PC-3 (cell line): ENCODE results near the gene F13A1. TPM values are rescaled to one million over a fixed set of nuclear protein-coding genes. Genes with fewer than 3 reads are reported as not detected.

ENCODE experiments used
- ATAC-seq: fragments of 200-7000 bp; cut with Tn5 transposase; 2 replicates; pipeline ENCODE4 v1.9.1; 2020; ENCODE audit warnings: mild to moderate bottlenecking, moderate library complexity
- BruUV-seq: library from RNA; stranded (reverse); fragments of 400-500 nt; replicated peaks from 2 replicates; lab custom pipeline; 2021; lab: Mats Ljungman, UMichigan
- CTCF ChIA-PET: fragments of 300-600 bp; sonication (Branson Sonifier 250); formaldehyde crosslinking; loops from one replicate; lab custom pipeline; 2022; ENCODE audit warnings: antibody characterized with exemption; lab: Charles Lee
- POLR2A ChIA-PET: fragments of 300-600 bp; sonication (Branson Sonifier 250); formaldehyde crosslinking; loops from one replicate; lab custom pipeline; 2022; ENCODE audit warnings: antibody characterized with exemption; ENCODE audit not compliant: unreplicated experiment; lab: Charles Lee
- DNase-seq: peaks from one replicate; pipeline ENCODE4 v3.0.0-alpha.2; 2015
- H2AFZ ChIP-seq: fragments of 300-600 bp; sonication (generic); 2 replicates; pipeline ENCODE4 v1.6.0; 2016; ENCODE audit warnings: antibody characterized with exemption, low read length
- H3F3A ChIP-seq: fragments of 300-600 bp; sonication (generic); one replicate; pipeline ENCODE4 v1.6.0; 2017; ENCODE audit warnings: antibody characterized with exemption, low read length, control low read depth, mild to moderate bottlenecking; ENCODE audit not compliant: unreplicated experiment
- H3K27ac ChIP-seq: fragments of 300-600 bp; sonication (generic); 2 replicates; pipeline ENCODE4 v1.5.1; 2016; ENCODE audit warnings: mild to moderate bottlenecking, low read length
- H3K27me3 ChIP-seq: fragments of 300-600 bp; sonication (generic); 2 replicates; pipeline ENCODE4 v1.6.1; 2016; ENCODE audit warnings: low read length, mixed read lengths
- H3K36me3 ChIP-seq: fragments of 300-600 bp; sonication (generic); 2 replicates; pipeline ENCODE4 v1.6.1; 2016; ENCODE audit warnings: low read depth, mixed run types, low read length, mixed read lengths
- H3K4me1 ChIP-seq: fragments of 300-600 bp; sonication (generic); 2 replicates; pipeline ENCODE4 v1.5.1; 2016; ENCODE audit warnings: low read length; ENCODE audit not compliant: insufficient read depth
- H3K4me2 ChIP-seq: fragments of 300-600 bp; sonication (generic); 2 replicates; pipeline ENCODE4 v1.6.0; 2016; ENCODE audit warnings: low read length
- H3K4me3 ChIP-seq: fragments of 300-600 bp; sonication (generic); 2 replicates; pipeline ENCODE4 v1.5.1; 2016; ENCODE audit warnings: mild to moderate bottlenecking, low read length, mixed read lengths
- H3K79me2 ChIP-seq: fragments of 300-600 bp; sonication (generic); 2 replicates; pipeline ENCODE4 v1.6.1; 2017; ENCODE audit warnings: low read length, mixed read lengths
- H3K9ac ChIP-seq: fragments of 300-600 bp; sonication (generic); 2 replicates; pipeline ENCODE4 v1.6.0; 2016; ENCODE audit warnings: mild to moderate bottlenecking, low read length
- H3K9me2 ChIP-seq: fragments of 300-600 bp; sonication (generic); replicated peaks from 2 replicates; pipeline ENCODE4 v1.6.1; 2016; ENCODE audit warnings: mixed run types, low read length, mixed read lengths
- H3K9me3 ChIP-seq: fragments of 300-600 bp; sonication (generic); 2 replicates; pipeline ENCODE4 v1.6.1; 2016; ENCODE audit warnings: low read length, mixed read lengths
- H4K20me1 ChIP-seq: fragments of 300-600 bp; sonication (generic); 2 replicates; pipeline ENCODE4 v1.6.1; 2016; ENCODE audit warnings: low read length, mixed read lengths
- CTCF ChIP-seq: fragments of 300-600 bp; sonication (generic); conservative IDR thresholded peaks from 2 replicates; pipeline ENCODE4 v1.5.1; 2017; ENCODE audit warnings: antibody characterized with exemption, low read depth, mild to moderate bottlenecking, low read length
- EZH2 ChIP-seq: fragments of 300-600 bp; sonication (generic); IDR thresholded peaks from one replicate; pipeline ENCODE4 v1.6.1; 2017; ENCODE audit warnings: antibody characterized with exemption, mild to moderate bottlenecking, low read length; ENCODE audit not compliant: unreplicated experiment
- EZH2phosphoT487 ChIP-seq: fragments of 300-600 bp; sonication (generic); IDR thresholded peaks from 2 replicates; pipeline ENCODE4 v1.6.1; 2018; ENCODE audit warnings: mild to moderate bottlenecking, antibody characterized with exemption, low read length, borderline replicate concordance
- intact Hi-C: fragments of 100-400 bp; cut with micrococcal nuclease; formaldehyde crosslinking; loops from 2 replicates; pipeline ENCODE4 v1.9.0; 2023
- total RNA-seq: library from RNA; depleted of rRNA; stranded (reverse); fragments of >200 nt; gene quantifications from 2 replicates; pipeline ENCODE4 v1.2.3, GENCODE V29; 2014

The F13A1 gene
- total RNA-seq, 1 experiment from 2014 or later, result not detected

GRCh38 chr6:6210994-6211393 lies 109.5 kb downstream of the F13A1 start:
- POLR2A ChIA-PET, result no interaction called here
- Histone ChIP-seq H3K36me3 (no peaks in the 10 kb centered on the region), H3K27me3 (no peaks in the 10 kb centered on the region), H3K79me2 (no peaks in the 10 kb centered on the region), H2AFZ (no peak overlapping the region), H3F3A (no peaks in the 10 kb centered on the region), H4K20me1 (no peaks in the 10 kb centered on the region), H3K4me2 (no peak overlapping the region), H3K9me3 (no peaks in the 10 kb centered on the region), H3K9me2 (no peaks in the 10 kb centered on the region), H3K9ac (no peak overlapping the region), H3K27ac (no peak overlapping the region), H3K4me1 (no peaks in the 10 kb centered on the region), H3K4me3 (no peak overlapping the region)
- CTCF ChIA-PET, result no interaction called here
- no peak for ATAC-seq
- intact Hi-C loops, result no loop called here
- no peak for DNase-seq
- no peak for TF ChIP-seq CTCF
- TF ChIP-seq EZH2, result no peak
- TF ChIP-seq EZH2phosphoT487, result no peak
- no TSS peak for BruUV-seq

- Histone ChIP-seq H4K20me1 (no peaks in the 10 kb centered on the region), H3K9me3 (no peaks in the 10 kb centered on the region), H3K4me2 (no peak overlapping the region), H3K9ac (no peak overlapping the region), H2AFZ (no peak overlapping the region), H3K4me1 (no peaks in the 10 kb centered on the region), H3F3A (no peaks in the 10 kb centered on the region), H3K9me2 (no peaks in the 10 kb centered on the region), H3K27me3 (peaks cover 16% of the 10 kb centered on the region; the same call in 1 of the 2 replicates), H3K4me3 (no peak overlapping the region), H3K36me3 (no peaks in the 10 kb centered on the region), H3K27ac (no peak overlapping the region), H3K79me2 (no peaks in the 10 kb centered on the region)
- ChIA-PET POLR2A (no interaction called here), CTCF (no interaction called here)
- DNase-seq (no peak), ATAC-seq (no peak)
- intact Hi-C loops, result no loop called here
- TF ChIP-seq CTCF (no peak), EZH2 (no peak), EZH2phosphoT487 (no peak)
- BruUV-seq, result no TSS peak
These were observed 117.6 kb downstream of the F13A1 start for GRCh38 chr6:6202886-6203285.

GRCh38 chr6:6201200-6201599 lies 119.3 kb downstream of the F13A1 start:
- Histone ChIP-seq H3K4me1 (no peaks in the 10 kb centered on the region), H3K9me2 (no peaks in the 10 kb centered on the region), H3K9me3 (no peaks in the 10 kb centered on the region), H3K36me3 (no peaks in the 10 kb centered on the region), H2AFZ (no peak overlapping the region), H3K4me3 (no peak overlapping the region), H3K4me2 (no peak overlapping the region), H3K27ac (no peak overlapping the region), H4K20me1 (no peaks in the 10 kb centered on the region), H3K79me2 (no peaks in the 10 kb centered on the region), H3K9ac (no peak overlapping the region), H3F3A (no peaks in the 10 kb centered on the region), H3K27me3 (peaks cover 19% of the 10 kb centered on the region; the same call in 1 of the 2 replicates)
- POLR2A ChIA-PET, result no interaction called here
- CTCF ChIA-PET, result no interaction called here
- TF ChIP-seq EZH2phosphoT487, result no peak
- TF ChIP-seq CTCF, result no peak
- no peak for TF ChIP-seq EZH2
- intact Hi-C loops, result no loop called here
- ATAC-seq, result no peak
- no TSS peak for BruUV-seq
- no peak for DNase-seq
